Islet of Langerhans (tissue), 1 donor: Measurements from ENCODE around the gene WDR64.

Source experiments
- FAIRE-seq: peaks from one replicate; lab custom pipeline; 2011; peaks lifted over from hg19 to GRCh38; lab: Jason Lieb, UNC

The WDR64 gene

GRCh38 chr1:241652012-241652411, at the start of gene WDR64:
Gene WDR64, plus strand, starts transcription at chr1:241652281. Its CDS starts 204 bp downstream, at chr1:241652485.
- FAIRE-seq: no peak

DNA sequence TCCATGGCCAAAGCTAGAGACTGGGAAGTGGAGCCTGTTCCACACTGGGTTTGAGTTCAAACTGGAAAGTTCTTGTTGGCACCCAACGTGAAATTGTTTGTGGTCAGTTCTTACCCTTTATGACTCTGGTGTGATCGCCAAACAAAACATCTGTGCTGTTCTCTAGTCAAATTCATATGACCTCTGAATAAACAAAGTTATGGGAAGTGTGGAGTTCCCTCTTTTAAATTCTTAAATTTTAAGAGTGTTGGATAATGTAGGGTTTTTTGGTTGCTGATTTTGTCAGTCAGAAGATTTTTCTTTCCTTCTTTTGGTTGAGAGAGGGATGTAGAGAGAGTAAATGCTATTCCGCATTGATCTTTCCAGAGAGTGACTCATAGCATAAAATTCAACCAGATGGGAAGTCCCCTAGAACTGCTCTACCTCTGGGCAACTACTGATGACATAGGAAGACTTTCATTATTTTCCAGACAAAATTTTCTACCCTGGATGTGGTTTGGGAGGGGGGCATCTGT, 48.3 kb upstream of the WDR64 start:
- FAIRE-seq: no peak

GRCh38 chr1:241605146-241605805, 46.8 kb upstream of the WDR64 start:
- FAIRE-seq: no peak

- FAIRE-seq: no peak
Measured at GRCh38 chr1:241606544-241606943, 45.5 kb upstream of the WDR64 start.

- no peak for FAIRE-seq
Measured at GRCh38 chr1:241607497-241607896, 44.6 kb upstream of the WDR64 start.

DNA sequence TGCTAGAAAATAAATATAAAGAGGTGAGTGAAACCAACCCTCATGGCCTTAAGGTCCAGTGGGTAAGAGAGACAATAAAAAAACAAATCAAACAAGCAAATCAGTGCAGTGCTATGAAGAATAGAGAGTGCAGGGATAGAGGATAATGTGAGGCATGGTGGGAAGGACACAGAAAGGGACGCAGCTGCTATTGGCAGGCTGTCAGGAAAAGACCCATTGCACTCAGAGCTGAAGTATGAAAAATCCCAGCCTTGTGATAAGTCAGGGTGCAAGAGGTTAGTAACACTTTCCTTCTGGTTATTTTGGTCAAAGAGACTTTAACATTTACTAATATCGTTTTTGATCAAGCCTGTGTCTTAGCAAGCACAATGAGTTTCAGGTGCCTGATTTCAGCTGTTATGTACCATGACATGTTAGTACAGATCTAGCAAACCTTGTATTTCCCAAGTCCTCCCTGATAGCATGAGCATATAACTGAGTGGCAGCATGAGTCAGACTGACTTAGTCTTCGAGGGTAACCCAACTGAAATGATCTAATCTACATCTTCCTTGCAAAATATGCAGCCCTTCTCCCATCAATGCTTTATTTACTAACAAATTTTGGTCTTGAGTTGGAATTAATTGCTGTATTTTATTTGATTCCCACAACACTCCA, 43.6 kb upstream of the WDR64 start:
- FAIRE-seq: no peak

- no peak for FAIRE-seq
Measured at GRCh38 chr1:241610056-241610815, 41.8 kb upstream of the WDR64 start.

DNA sequence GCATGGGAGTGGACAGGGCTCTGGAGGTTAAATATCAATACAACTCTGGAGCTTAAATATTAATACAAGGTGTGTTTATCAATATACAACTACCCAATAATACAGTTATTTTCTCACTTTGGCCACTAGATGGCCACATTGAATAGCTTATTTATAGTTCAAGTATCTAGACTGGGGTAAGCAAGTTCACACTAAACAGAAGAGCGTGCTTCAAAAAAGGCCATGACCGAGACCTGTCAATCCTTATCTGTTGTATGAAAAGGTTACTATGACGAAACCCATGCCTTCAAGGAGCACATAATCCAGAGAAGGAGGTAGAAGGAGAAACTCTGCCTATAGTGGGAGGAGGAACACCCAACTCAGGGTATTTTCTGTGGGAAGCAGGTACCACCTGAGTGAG, 41.0 kb upstream of the WDR64 start:
- FAIRE-seq: peak; percentile 93

DNA sequence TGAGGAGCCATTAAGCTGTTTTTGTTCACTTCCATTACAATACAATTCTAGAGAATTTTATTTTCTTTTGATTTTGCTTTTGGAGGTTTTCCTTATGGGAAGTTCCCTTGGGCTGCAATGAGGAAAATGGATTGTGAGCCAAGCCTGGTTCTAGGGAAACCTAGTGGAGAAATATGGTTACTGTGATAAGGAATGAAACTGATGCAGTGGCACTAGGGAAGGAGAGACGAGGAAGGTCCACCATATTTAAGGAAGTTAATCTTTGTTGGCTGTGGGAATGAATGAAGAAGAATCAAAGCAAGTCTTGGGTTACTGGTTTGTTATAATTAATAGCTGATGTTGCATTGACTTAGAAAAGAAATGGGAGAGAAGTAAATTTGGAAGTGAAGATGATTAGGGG, 40.3 kb upstream of the WDR64 start:
- no peak for FAIRE-seq

DNA sequence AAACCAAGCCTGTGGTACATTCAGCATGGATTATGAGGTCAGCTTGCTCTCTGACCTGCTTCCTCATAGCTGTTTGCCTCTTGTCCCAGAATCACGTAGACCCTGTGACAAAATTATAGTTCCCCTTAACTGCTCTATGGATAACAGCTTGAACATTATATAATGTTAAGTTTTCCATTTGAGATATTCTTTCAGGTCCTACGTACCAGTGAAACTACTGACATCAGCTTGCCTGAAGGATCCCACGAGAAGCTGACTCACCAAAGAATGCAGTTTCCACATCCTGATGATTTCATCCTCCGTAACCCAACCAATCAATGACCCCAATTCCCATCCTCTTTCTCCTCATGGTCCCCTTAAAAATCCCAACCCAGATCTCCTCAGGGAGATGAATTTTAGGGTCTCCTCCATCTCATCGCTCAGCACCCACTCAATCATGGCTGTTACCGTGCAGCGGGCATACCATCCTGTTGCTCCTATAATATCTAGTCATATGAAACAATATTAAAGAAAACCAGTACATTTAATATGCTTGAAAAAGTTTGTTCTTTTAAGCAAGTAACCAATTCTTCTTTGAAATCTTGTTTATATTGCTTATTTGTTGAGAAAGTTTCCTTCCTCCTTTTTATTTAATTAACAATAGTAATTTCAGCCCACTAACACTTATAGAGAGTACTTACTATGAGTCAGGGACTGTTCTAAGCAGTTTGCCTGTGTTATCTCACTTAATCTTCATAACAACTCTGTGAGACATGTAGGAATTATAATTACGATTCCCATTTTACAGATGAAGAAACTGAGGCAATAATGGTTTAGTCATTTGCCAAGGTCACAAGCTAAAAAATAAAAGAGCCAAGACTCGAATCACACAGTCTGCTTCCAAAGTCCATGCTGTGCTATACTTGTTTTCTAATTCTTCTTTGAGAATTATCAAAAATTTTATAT, 39.3 kb upstream of the WDR64 start:
- no peak for FAIRE-seq

DNA sequence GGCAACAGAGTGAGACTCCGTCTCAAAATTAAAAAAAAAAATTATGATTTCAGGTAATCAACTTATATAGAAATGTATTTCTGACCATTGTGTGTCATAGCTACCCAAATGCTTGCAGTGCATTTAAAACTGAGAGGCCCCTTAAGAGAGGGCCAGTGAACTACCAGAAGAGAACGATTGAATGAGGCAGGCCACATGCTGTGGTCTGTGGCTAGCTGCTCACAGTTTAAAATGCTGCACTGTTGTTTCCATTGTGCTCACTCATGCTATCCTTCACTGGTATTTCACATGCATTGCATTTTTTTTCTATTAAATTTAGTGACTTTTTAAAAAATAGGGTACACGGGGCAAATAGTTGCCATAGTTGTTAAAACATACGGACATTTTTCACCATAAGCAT, 37.9 kb upstream of the WDR64 start:
- FAIRE-seq: no peak

GRCh38 chr1:241614572-241614971, 37.5 kb upstream of the WDR64 start:
- FAIRE-seq: no peak

DNA sequence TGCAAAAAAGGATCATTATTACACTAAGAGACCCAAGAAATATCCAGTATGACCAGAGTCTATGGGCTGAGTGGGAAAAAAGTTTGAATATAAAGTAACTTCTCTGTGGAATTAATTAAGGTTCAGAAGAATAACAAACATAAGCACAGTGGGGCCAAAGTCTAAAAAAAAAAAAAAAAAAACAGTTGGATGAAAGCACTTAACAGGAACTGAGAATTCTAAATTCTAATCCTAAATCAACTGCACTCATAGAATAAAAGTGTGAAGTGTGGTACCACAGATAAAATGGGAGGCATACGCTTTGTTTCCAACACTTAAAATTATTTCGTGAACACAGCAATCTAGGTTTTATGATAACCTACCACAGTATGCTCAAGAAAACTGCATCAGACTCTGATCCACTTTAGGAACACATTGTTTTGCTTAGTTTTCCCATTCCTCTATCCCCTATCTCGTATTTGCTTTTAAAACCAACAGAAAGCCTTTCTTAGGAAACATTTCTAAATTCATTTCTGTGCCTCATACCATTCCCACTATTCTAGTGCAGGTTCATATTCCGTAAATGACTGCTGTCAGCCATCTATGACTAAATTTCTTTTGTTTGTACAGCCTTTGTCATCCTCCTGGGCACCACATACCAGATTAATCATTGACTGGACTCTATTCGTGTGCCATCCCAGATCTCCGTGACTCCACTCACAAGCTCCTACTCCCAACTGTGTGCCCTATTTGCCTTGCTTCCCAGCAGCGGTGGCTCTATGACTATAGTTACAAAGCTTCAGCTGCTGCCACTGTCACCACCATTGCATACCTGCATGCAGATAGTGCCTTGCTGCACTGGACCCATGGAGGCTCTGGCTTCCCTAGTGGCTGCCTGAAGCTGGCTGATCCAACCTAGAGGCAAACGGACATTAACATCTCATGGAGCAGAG, 36.8 kb upstream of the WDR64 start:
- no peak for FAIRE-seq

DNA sequence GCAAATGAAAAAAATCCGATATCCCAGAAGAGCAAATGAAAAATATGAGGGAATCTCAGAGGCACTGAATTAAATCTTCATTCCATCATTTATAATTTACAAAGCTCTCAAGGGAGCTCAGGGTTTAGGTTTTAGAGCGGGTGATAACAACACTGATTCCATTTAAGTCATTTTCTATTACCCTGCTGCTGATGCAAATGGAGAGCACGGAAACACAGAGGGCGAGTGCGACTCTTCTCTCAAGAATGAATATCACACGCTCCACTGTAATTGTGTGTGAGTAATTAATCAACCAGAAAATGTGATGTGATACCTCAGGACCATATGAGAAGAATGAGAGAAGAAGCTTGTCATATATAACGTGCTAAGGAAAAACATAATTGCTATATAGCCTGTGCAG, 34.7 kb upstream of the WDR64 start:
- no peak for FAIRE-seq

GRCh38 chr1:241622669-241623068, 29.4 kb upstream of the WDR64 start:
- no peak for FAIRE-seq

DNA sequence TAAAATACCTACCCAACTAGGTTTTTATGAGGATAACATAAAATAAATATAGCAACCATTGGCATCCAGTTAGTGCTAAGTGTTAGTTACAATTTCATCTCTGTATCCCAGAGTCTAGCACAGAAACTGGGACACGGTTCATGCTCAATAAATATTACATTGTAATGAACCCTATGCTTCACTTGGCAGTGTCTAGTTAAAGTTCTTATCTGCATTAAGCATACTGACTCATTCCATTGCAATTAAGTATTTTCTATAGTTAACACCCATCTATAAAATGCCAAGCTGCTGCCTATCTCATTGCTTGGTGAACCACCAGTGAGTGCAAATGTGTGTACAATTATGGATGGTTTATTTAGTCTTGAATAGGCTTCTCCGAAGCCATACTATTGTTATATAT, 27.1 kb upstream of the WDR64 start:
- no peak for FAIRE-seq

GRCh38 chr1:241627453-241628259, 24.4 kb upstream of the WDR64 start:
- FAIRE-seq: peak; percentile 93

GRCh38 chr1:241630005-241630404, 22.1 kb upstream of the WDR64 start:
- FAIRE-seq: no peak

- FAIRE-seq: no peak
Measured at GRCh38 chr1:241630476-241630875, 21.6 kb upstream of the WDR64 start.

DNA sequence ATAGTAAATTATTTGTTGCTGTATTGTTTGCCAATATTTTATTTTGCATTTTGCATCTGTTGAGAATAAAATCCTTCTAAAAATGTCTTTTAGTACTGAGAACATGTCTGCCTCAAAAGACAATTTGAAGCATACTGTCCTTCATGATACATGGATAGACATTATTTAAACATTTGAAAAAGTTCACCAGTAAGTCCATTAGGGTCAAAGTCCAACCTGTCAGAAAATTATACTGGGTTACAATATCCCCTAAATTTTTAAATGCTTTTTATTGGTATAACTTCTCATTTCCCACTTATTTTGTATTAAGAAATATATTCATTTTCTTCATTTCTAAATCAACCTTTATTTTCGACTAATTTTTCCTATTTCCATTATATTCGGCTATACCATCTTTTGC, 21.2 kb upstream of the WDR64 start:
- FAIRE-seq: peak; percentile 58
